Ovary (tissue), 9 donors: ENCODE results near the gene BATF3. TPM values are rescaled to one million over a fixed set of nuclear protein-coding genes. Genes with fewer than 3 reads are reported as not detected.

Experiments used
- DNase-seq, 5 donors: peaks; one replicate each; pipeline ENCODE4 v3.0.0-alpha.2; 2019 to 2020
- H3K27ac ChIP-seq, 2 donors: fragments of 200-600 bp; one replicate each; pipeline versions ENCODE4 v1.5.1 to v1.8.0; 2019 to 2022
- H3K27me3 ChIP-seq: fragments of 200-600 bp; one replicate; pipeline ENCODE4 v1.8.0; 2022
- H3K36me3 ChIP-seq: fragments of 200-600 bp; sonication (generic); one replicate; pipeline ENCODE4 v1.5.1; 2019
- H3K4me1 ChIP-seq: one replicate; pipeline ENCODE4 v1.8.1; 2013; ENCODE audit warnings: mild to moderate bottlenecking, moderate library complexity; ENCODE audit not compliant: insufficient read depth
- H3K4me3 ChIP-seq: fragments of 200-600 bp; sonication (generic); one replicate; pipeline ENCODE4 v1.5.1; 2017
- H3K9me3 ChIP-seq, 2 donors: fragments of 200-600 bp in 1 of 2; sonication (generic) in 1 of 2; one replicate each; pipeline versions ENCODE4 v1.5.1 to v1.8.1; 2013 to 2019; ENCODE audit warnings: mild to moderate bottlenecking in 1 of 2, moderate library complexity in 1 of 2
- CTCF ChIP-seq, 3 donors: fragments of 450-650 bp in 2 of 3; fragments of 200-600 bp in 1 of 3; IDR thresholded peaks; one replicate each; pipeline versions ENCODE4 v1.5.1 to v1.8.0; 2016 to 2022; ENCODE audit warnings: antibody characterized with exemption in 3 of 3, mild to moderate bottlenecking in 1 of 3
- EP300 ChIP-seq: sonication (generic); formaldehyde crosslinking; IDR thresholded peaks from one replicate; pipeline ENCODE4 v1.6.1; 2017; ENCODE audit warnings: antibody characterized with exemption
- POLR2A ChIP-seq: fragments of 450-650 bp; IDR thresholded peaks from one replicate; pipeline ENCODE4 v1.6.1; 2017; ENCODE audit warnings: antibody characterized with exemption, mild to moderate bottlenecking, moderate library complexity
- WGBS, 3 donors: extraction: QIAGEN DNeasy Blood & Tissue Kit in 1 of 3; methylation state at CpG; one replicate each; pipeline versions ENCODE4 v1.1.5 to v1.1.7; 2013 to 2017; 5-methylcytosine and 5-hydroxymethylcytosine counted together
- intact Hi-C, 4 donors: fragments of 100-400 bp; cut with DNase I; formaldehyde crosslinking; loops; one replicate each; pipeline versions ENCODE4 v1.11.0 to v1.15.1; 2022 to 2023
- polyA plus RNA-seq, 2 donors: library from polyadenylated mRNA; stranded (reverse); fragments of 200-250 nt in 1 of 2; fragments of 350-450 nt in 1 of 2; fragmentation: Illumina TruSeq in 1 of 2; extraction: RNeasy Lipid Tissue Mini Kit (QIAGEN cat#74804) in 1 of 2; gene quantifications; one replicate each; pipeline ENCODE4 v1.2.3, GENCODE V29; 2013 to 2014
- total RNA-seq, 7 donors: library from RNA; depleted of rRNA in 2 of 7; stranded (reverse); fragments of >200 nt in 2 of 7; fragmentation: NEBNext Ultra II Directional in 3 of 7; extraction: Animal tissue kit (Norgen Biotek cat#: 25700) in 3 of 7; gene quantifications; one replicate each; pipeline versions ENCODE4 v1.1.0 to v1.2.4, GENCODE V29; 2016 to 2023
- donor health status: DM: no; HTN: no; CAD: no; lungs with moderate emphysema.
- donor health status: DM: no; HTN: no; CAD: no.
- donor health status: Bipolar disorder and iron deficiency.
- donor health status: DM: yes; HTN: yes; CAD: no.
- donor health status: DM: no; HTN: no; CAD: no.
- donor health status: DM: yes; HTN: yes; CAD: no.

The BATF3 gene
- total and polyA plus RNA-seq, 9 donors = 0.71 to 4.2 (median 1.1) TPM

GRCh38 chr1:212656730-212657129, 42.9 kb downstream of the BATF3 start:
- no peak for DNase-seq
- 74 to 81% (median 79%) methylated on average over 5 of the region's 5 CpGs for WGBS, 3 donors
- intact Hi-C loops = no loop called here
- H3K36me3 ChIP-seq = no peaks in the 10 kb centered on the region
- no peaks in the 10 kb centered on the region for H3K4me1 ChIP-seq
- no peak for TF ChIP-seq CTCF (IDR thresholded peaks at IDR 0.05)
- no peak for TF ChIP-seq EP300
- no peak for TF ChIP-seq POLR2A
- no peaks in the 10 kb centered on the region for H3K9me3 ChIP-seq
- no peak overlapping the region for H3K27ac ChIP-seq
- no peaks in the 10 kb centered on the region for H3K27me3 ChIP-seq
- H3K4me3 ChIP-seq = no peak overlapping the region

DNA sequence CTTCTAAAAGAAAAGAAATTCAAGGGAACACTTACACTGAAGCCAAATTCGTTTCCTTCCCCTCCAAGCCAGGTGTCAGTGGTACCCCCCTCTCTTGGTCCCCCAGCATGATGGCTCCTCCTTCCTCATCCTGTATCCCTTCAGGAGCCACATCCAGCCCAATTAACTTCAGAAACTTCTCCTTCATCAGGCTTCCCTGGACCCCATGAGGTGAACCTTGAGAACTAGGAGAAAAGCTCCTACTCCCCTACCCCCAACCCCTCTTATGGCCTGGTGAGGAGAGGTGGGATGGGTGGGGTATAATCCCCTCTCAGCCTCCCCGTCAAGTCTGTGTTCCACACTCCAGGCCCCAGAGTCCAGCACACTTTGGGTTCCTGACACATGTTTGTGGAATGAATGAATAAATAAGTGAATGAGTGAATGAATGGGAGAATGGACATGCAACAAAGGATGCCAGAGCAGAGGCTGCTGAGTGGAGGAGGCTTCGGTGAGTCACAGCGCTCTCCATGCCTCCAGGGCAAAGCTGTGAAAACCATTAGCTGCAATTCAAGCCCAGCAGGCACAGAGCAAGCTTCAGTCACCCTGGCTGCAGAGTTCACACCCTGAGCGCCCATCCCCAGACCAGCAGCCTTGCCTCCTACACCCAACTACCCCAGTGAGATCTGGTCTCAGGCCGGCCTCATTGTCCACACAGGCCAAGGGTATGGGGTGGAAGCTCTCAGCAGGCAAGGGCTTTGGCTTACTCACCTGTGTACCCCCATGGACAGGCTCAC, 43.8 kb downstream of the BATF3 start:
- intact Hi-C loops = no loop called here
- WGBS, 3 donors = 69 to 80% (median 73%) methylated on average over 6 of the region's 6 CpGs
- TF ChIP-seq CTCF (IDR thresholded peaks at IDR 0.05) (no peak), POLR2A (no peak), EP300 (no peak)
- no peak overlapping the region for H3K27ac ChIP-seq
- DNase-seq = no peak
- H3K36me3 ChIP-seq = no peaks in the 10 kb centered on the region
- H3K9me3 ChIP-seq = no peaks in the 10 kb centered on the region
- no peak overlapping the region for H3K4me3 ChIP-seq
- no peaks in the 10 kb centered on the region for H3K4me1 ChIP-seq
- no peaks in the 10 kb centered on the region for H3K27me3 ChIP-seq

- H3K9me3 ChIP-seq = no peaks in the 10 kb centered on the region
- DNase-seq = no peak
- no peaks in the 10 kb centered on the region for H3K27me3 ChIP-seq
- no peak overlapping the region for H3K4me3 ChIP-seq
- intact Hi-C loops = no loop called here
- H3K27ac ChIP-seq = no peak overlapping the region
- no peaks in the 10 kb centered on the region for H3K36me3 ChIP-seq
- H3K4me1 ChIP-seq = no peaks in the 10 kb centered on the region
- TF ChIP-seq EP300 = no peak
- TF ChIP-seq POLR2A = no peak
- no peak for TF ChIP-seq CTCF (IDR thresholded peaks at IDR 0.05)
- 93 to 95% (median 94%) methylated on average over 1 of the region's 1 CpG for WGBS, 3 donors
Observed at GRCh38 chr1:212652609-212653008, 47.0 kb downstream of the BATF3 start.

DNA sequence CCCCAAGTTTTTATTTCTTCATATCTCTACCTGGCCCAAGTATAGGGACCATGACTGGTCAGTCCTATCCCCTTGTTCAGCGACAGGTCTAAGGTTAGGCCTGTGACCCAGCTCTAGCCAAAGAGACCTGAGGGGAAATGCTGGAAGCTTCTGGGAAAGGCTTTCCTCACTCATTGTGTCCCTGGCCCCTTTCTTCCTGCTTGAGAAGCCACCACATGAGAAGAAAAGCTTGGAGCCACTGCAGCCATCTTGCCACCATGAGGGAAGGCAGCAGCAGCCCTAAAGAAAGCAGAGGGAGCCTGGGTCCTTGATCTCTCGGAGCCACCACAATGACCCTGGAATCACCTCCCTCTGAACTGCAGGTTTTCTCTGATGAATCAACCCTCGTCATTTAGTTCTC, 47.7 kb downstream of the BATF3 start:
- no peaks in the 10 kb centered on the region for H3K27me3 ChIP-seq
- no peaks in the 10 kb centered on the region for H3K4me1 ChIP-seq
- 80 to 91% (median 86%) methylated on average over 3 of the region's 3 CpGs for WGBS, 3 donors
- no peaks in the 10 kb centered on the region for H3K9me3 ChIP-seq
- TF ChIP-seq POLR2A = no peak
- no peak for TF ChIP-seq CTCF (IDR thresholded peaks at IDR 0.05)
- no peak for TF ChIP-seq EP300
- no peak overlapping the region for H3K27ac ChIP-seq
- H3K4me3 ChIP-seq = no peak overlapping the region
- DNase-seq = no peak
- H3K36me3 ChIP-seq = no peaks in the 10 kb centered on the region
- intact Hi-C loops = no loop called here
